HepG2 (cell line): Measurements from ENCODE around the gene MED23. TPM values are rescaled to one million over a fixed set of nuclear protein-coding genes. Genes with fewer than 3 reads are reported as not detected.

Source experiments
- CHD4 ChIP-seq: fragments of 200-600 bp; sonication (generic); IDR thresholded peaks from 2 replicates; pipeline ENCODE4 v1.7.0; 2017; ENCODE audit warnings: mild to moderate bottlenecking, low read length, borderline replicate concordance
- JDP2 ChIP-seq: sonication (generic); formaldehyde crosslinking; IDR thresholded peaks from 2 replicates; pipeline ENCODE4 v1.8.1; 2022; ENCODE audit warnings: missing genetic modification reagents, borderline replicate concordance
- KDM1A ChIP-seq: IDR thresholded peaks from 2 replicates; pipeline ENCODE4 v1.6.1; 2016; ENCODE audit warnings: missing compliant biosample characterization
- NFYB ChIP-seq: sonication (generic); formaldehyde crosslinking; IDR thresholded peaks from 2 replicates; pipeline ENCODE4 v1.4.0; 2020; ENCODE audit warnings: missing genetic modification reagents
- NKX3-1 ChIP-seq: sonication (generic); formaldehyde crosslinking; IDR thresholded peaks from 2 replicates; pipeline ENCODE4 v1.5.0; 2020; ENCODE audit warnings: missing genetic modification reagents
- RBAK ChIP-seq: sonication (generic); formaldehyde crosslinking; IDR thresholded peaks from 2 replicates; pipeline ENCODE4 v1.5.1; 2020; ENCODE audit warnings: mild to moderate bottlenecking, missing genetic modification reagents
- SP2 ChIP-seq: sonication (generic); formaldehyde crosslinking; IDR thresholded peaks from 2 replicates; pipeline ENCODE4 v1.5.1; 2020; ENCODE audit warnings: mild to moderate bottlenecking, missing genetic modification reagents
- THYN1 ChIP-seq: sonication (generic); formaldehyde crosslinking; IDR thresholded peaks from 2 replicates; pipeline ENCODE4 v1.8.1; 2023; ENCODE audit warnings: low read depth, mild to moderate bottlenecking, moderate library complexity, missing genetic modification reagents, borderline replicate concordance
- ZNF350 ChIP-seq: sonication (generic); formaldehyde crosslinking; IDR thresholded peaks from 2 replicates; pipeline ENCODE4 v1.4.0; 2020; ENCODE audit warnings: mild to moderate bottlenecking, low read depth, missing genetic modification reagents, borderline replicate concordance
- ZNF501 ChIP-seq: sonication (generic); formaldehyde crosslinking; IDR thresholded peaks from 2 replicates; pipeline ENCODE4 v1.5.1; 2020; ENCODE audit warnings: mild to moderate bottlenecking, moderate library complexity, missing genetic modification reagents
- ZNF569 ChIP-seq: sonication (generic); formaldehyde crosslinking; IDR thresholded peaks from 2 replicates; pipeline ENCODE4 v1.5.0; 2020; ENCODE audit warnings: mild to moderate bottlenecking, missing genetic modification reagents, moderate library complexity, borderline replicate concordance
- ZNF891 ChIP-seq: sonication (generic); formaldehyde crosslinking; IDR thresholded peaks from 2 replicates; pipeline ENCODE4 v1.5.0; 2020; ENCODE audit warnings: mild to moderate bottlenecking, missing genetic modification reagents
- polyA plus RNA-seq, 8 experiments: library from polyadenylated mRNA; depleted of rRNA in 3 of 8; stranded (reverse) in 7 of 8; unstranded in 1 of 8; fragments of >200 nt; fragmentation: Illumina TruSeq in 4 of 8; extraction: Trizol in 4 of 8; gene quantifications; 2 replicates each; pipeline versions ENCODE4 v1.2.1 to v1.2.3, GENCODE V29; 2011 to 2016; ENCODE audit warnings: low read depth in 4 of 8, missing spikeins in 1 of 8, mixed read lengths in 1 of 8; ENCODE audit not compliant: insufficient read depth in 1 of 8
- total RNA-seq, 5 experiments: library from RNA; depleted of rRNA; stranded (reverse); fragments of >200 nt; fragmentation: Illumina TruSeq; extraction: Trizol; gene quantifications; 2 replicates each; pipeline ENCODE4 v1.2.3, GENCODE V29; 2016; ENCODE audit warnings: low read depth in 1 of 5
- TF ChIP-seq, protein P1 (sequence below): sonication (generic); formaldehyde crosslinking; IDR thresholded peaks from 2 replicates; pipeline ENCODE4 v1.5.0; 2020; ENCODE audit warnings: missing genetic modification reagents
- TF ChIP-seq, protein P2 (sequence below): sonication (generic); formaldehyde crosslinking; IDR thresholded peaks from 2 replicates; pipeline ENCODE4 v1.8.0; 2022; ENCODE audit warnings: missing genetic modification reagents, mild to moderate bottlenecking, moderate library complexity, borderline replicate concordance
- TF ChIP-seq, protein P3 (sequence below): IDR thresholded peaks from 2 replicates; pipeline ENCODE4 v1.6.1; 2016; ENCODE audit warnings: mild to moderate bottlenecking
- TF ChIP-seq, protein P4 (sequence below): sonication (generic); formaldehyde crosslinking; IDR thresholded peaks from 2 replicates; pipeline ENCODE4 v1.8.1; 2023; ENCODE audit warnings: mild to moderate bottlenecking, missing genetic modification reagents, borderline replicate concordance
- TF ChIP-seq, protein P5 (sequence below): sonication (generic); formaldehyde crosslinking; IDR thresholded peaks from 2 replicates; pipeline ENCODE4 v1.4.0; 2020; ENCODE audit warnings: missing genetic modification reagents, borderline replicate concordance
- TF ChIP-seq, protein P6 (sequence below): sonication (generic); formaldehyde crosslinking; IDR thresholded peaks from 2 replicates; pipeline ENCODE4 v1.5.1; 2020; ENCODE audit warnings: mild to moderate bottlenecking, missing genetic modification reagents, moderate library complexity

MED23 gene
- total and polyA plus RNA-seq, 2 of the 13 experiments (the other 11 are each of a cell fraction or from before 2014, with no cell fraction given): 34.9 to 50.5 TPM

DNA sequence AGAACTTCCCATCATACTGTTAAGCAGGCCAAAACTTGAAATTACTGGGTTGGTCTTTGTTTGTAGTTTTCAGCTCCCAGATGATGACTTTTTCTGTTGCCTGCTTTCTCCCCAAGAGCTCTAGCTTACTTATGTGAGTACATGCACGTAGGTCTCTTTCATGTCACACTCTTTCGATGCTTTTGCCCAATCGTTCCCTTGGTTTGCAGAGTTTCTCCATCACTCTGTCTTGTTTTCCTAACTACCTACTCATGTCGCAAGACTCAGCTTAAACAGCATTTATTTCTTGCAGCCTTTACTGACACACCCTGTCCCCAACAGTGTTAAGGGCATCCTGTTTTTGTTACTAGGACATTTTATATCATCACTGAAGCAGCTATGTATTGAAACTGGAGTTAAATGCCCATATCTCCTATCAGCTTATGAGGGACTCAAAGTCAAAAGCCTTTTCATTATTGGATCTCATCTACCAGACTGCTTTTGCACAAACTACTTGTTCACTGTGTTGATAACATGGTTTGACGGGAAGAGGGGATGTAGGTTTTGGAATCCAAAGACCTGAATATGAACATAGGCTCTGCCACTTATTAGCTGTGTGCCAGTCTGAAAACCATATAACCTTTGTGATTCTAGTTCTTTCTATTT lies 52.1 kb downstream of the MED23 start (continued):
- TF ChIP-seq, protein P1, sequence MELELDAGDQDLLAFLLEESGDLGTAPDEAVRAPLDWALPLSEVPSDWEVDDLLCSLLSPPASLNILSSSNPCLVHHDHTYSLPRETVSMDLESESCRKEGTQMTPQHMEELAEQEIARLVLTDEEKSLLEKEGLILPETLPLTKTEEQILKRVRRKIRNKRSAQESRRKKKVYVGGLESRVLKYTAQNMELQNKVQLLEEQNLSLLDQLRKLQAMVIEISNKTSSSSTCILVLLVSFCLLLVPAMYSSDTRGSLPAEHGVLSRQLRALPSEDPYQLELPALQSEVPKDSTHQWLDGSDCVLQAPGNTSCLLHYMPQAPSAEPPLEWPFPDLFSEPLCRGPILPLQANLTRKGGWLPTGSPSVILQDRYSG (CRISPR knock-in tag): no peak
- TF ChIP-seq, protein P2, sequence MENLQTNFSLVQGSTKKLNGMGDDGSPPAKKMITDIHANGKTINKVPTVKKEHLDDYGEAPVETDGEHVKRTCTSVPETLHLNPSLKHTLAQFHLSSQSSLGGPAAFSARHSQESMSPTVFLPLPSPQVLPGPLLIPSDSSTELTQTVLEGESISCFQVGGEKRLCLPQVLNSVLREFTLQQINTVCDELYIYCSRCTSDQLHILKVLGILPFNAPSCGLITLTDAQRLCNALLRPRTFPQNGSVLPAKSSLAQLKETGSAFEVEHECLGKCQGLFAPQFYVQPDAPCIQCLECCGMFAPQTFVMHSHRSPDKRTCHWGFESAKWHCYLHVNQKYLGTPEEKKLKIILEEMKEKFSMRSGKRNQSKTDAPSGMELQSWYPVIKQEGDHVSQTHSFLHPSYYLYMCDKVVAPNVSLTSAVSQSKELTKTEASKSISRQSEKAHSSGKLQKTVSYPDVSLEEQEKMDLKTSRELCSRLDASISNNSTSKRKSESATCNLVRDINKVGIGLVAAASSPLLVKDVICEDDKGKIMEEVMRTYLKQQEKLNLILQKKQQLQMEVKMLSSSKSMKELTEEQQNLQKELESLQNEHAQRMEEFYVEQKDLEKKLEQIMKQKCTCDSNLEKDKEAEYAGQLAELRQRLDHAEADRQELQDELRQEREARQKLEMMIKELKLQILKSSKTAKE: no peak
- TF ChIP-seq, protein P3, sequence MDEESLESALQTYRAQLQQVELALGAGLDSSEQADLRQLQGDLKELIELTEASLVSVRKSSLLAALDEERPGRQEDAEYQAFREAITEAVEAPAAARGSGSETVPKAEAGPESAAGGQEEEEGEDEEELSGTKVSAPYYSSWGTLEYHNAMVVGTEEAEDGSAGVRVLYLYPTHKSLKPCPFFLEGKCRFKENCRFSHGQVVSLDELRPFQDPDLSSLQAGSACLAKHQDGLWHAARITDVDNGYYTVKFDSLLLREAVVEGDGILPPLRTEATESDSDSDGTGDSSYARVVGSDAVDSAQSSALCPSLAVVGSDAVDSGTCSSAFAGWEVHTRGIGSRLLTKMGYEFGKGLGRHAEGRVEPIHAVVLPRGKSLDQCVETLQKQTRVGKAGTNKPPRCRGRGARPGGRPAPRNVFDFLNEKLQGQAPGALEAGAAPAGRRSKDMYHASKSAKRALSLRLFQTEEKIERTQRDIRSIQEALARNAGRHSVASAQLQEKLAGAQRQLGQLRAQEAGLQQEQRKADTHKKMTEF (CRISPR knock-in tag): peak; percentile 55
- TF ChIP-seq, protein P4, sequence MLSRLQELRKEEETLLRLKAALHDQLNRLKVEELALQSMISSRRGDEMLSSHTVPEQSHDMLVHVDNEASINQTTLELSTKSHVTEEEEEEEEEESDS (CRISPR knock-in tag): no peak
- TF ChIP-seq, protein P5, sequence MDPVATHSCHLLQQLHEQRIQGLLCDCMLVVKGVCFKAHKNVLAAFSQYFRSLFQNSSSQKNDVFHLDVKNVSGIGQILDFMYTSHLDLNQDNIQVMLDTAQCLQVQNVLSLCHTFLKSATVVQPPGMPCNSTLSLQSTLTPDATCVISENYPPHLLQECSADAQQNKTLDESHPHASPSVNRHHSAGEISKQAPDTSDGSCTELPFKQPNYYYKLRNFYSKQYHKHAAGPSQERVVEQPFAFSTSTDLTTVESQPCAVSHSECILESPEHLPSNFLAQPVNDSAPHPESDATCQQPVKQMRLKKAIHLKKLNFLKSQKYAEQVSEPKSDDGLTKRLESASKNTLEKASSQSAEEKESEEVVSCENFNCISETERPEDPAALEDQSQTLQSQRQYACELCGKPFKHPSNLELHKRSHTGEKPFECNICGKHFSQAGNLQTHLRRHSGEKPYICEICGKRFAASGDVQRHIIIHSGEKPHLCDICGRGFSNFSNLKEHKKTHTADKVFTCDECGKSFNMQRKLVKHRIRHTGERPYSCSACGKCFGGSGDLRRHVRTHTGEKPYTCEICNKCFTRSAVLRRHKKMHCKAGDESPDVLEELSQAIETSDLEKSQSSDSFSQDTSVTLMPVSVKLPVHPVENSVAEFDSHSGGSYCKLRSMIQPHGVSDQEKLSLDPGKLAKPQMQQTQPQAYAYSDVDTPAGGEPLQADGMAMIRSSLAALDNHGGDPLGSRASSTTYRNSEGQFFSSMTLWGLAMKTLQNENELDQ (CRISPR knock-in tag): no peak
- TF ChIP-seq CHD4 (no peak), SP2 (CRISPR knock-in tag) (no peak), ZNF569 (CRISPR knock-in tag) (no peak), THYN1 (CRISPR knock-in tag) (no peak), NFYB (CRISPR knock-in tag) (no peak; the same call in 1 of the 2 replicates), KDM1A (CRISPR knock-in tag) (no peak), JDP2 (CRISPR knock-in tag) (no peak), NKX3-1 (no peak), ZNF501 (no peak), RBAK (0 out of 2 replicates have a peak, but pooled peaks have one; percentile 21), ZNF350 (CRISPR knock-in tag) (no peak), ZNF891 (CRISPR knock-in tag) (no peak)
- TF ChIP-seq, protein P6, sequence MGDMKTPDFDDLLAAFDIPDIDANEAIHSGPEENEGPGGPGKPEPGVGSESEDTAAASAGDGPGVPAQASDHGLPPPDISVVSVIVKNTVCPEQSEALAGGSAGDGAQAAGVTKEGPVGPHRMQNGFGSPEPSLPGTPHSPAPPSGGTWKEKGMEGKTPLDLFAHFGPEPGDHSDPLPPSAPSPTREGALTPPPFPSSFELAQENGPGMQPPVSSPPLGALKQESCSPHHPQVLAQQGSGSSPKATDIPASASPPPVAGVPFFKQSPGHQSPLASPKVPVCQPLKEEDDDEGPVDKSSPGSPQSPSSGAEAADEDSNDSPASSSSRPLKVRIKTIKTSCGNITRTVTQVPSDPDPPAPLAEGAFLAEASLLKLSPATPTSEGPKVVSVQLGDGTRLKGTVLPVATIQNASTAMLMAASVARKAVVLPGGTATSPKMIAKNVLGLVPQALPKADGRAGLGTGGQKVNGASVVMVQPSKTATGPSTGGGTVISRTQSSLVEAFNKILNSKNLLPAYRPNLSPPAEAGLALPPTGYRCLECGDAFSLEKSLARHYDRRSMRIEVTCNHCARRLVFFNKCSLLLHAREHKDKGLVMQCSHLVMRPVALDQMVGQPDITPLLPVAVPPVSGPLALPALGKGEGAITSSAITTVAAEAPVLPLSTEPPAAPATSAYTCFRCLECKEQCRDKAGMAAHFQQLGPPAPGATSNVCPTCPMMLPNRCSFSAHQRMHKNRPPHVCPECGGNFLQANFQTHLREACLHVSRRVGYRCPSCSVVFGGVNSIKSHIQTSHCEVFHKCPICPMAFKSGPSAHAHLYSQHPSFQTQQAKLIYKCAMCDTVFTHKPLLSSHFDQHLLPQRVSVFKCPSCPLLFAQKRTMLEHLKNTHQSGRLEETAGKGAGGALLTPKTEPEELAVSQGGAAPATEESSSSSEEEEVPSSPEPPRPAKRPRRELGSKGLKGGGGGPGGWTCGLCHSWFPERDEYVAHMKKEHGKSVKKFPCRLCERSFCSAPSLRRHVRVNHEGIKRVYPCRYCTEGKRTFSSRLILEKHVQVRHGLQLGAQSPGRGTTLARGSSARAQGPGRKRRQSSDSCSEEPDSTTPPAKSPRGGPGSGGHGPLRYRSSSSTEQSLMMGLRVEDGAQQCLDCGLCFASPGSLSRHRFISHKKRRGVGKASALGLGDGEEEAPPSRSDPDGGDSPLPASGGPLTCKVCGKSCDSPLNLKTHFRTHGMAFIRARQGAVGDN (CRISPR knock-in tag): no peak
